Endothelial cell of umbilical vein (primary cell): ENCODE measurements around the gene ANGPT4. TPM values are rescaled to one million over a fixed set of nuclear protein-coding genes. Genes with fewer than 3 reads are reported as not detected.

Experiments
- BruUV-seq: library from RNA; stranded (reverse); fragments of 400-500 nt; replicated peaks from 2 replicates; lab custom pipeline; 2021; lab: Mats Ljungman, UMichigan
- CTCF ChIA-PET: fragments of 300-600, 350-600 bp; sonication (Branson Sonifier 250); formaldehyde crosslinking; loops from one replicate; lab custom pipeline; 2021; ENCODE audit warnings: antibody characterized with exemption, inconsistent platforms; lab: Charles Lee
- POLR2A ChIA-PET: fragments of 300-600, 350-600 bp; sonication (Branson Sonifier 250); formaldehyde crosslinking; loops from one replicate; lab custom pipeline; 2021; ENCODE audit warnings: antibody characterized with exemption, inconsistent platforms; lab: Charles Lee
- DNase-seq: peaks from one replicate; pipeline ENCODE4 v3.0.0-alpha.2; 2011; ENCODE audit warnings: low read depth, low spot score
- FAIRE-seq: peaks from 2 replicates; lab custom pipeline; 2011; peaks lifted over from hg19 to GRCh38; lab: Jason Lieb, UNC
- H2AFZ ChIP-seq: 2 replicates; pipeline ENCODE4 v1.6.0; 2012; ENCODE audit warnings: low read depth, low read length, control low read depth, inconsistent platforms
- H3K27ac ChIP-seq: 2 replicates; pipeline ENCODE4 v1.5.1; 2011; ENCODE audit warnings: low read depth, mild to moderate bottlenecking, control low read depth, low read length, moderate library complexity; ENCODE audit not compliant: insufficient read depth
- H3K27me3 ChIP-seq, 2 experiments: 2 replicates each; pipeline versions ENCODE4 v1.6.0 to v1.6.1; 2011; ENCODE audit warnings: low read length in 2 of 2, mixed read lengths in 1 of 2; ENCODE audit not compliant: control insufficient read depth in 2 of 2, insufficient read depth in 2 of 2
- H3K36me3 ChIP-seq, 2 experiments: 2 replicates in 1 of 2; 3 replicates in 1 of 2; pipeline ENCODE4 v1.5.1; 2011; ENCODE audit warnings: low read length in 2 of 2, mild to moderate bottlenecking in 1 of 2, moderate library complexity in 1 of 2; ENCODE audit not compliant: control insufficient read depth in 2 of 2, insufficient read depth in 2 of 2; ENCODE audit errors: extremely low read depth in 1 of 2
- H3K4me1 ChIP-seq: 3 replicates; pipeline ENCODE4 v1.5.1; 2011; ENCODE audit warnings: mild to moderate bottlenecking, low read length; ENCODE audit not compliant: control insufficient read depth, insufficient read depth; ENCODE audit errors: extremely low read depth
- H3K4me2 ChIP-seq: 2 replicates; pipeline ENCODE4 v1.6.1; 2011; ENCODE audit warnings: low read length, control low read depth, mixed read lengths; ENCODE audit not compliant: insufficient read depth
- H3K4me3 ChIP-seq, 3 experiments: fragments of 200-600 bp in 1 of 3; sonication (generic), shearing (Covaris generic) in 1 of 3; replicated peaks in 1 of 3; 2 replicates each; pipeline ENCODE4 v1.5.1; 2011 to 2016; ENCODE audit warnings: control low read depth in 3 of 3, low read length in 3 of 3, mild to moderate bottlenecking in 2 of 3, inconsistent platforms in 1 of 3, low read depth in 1 of 3, moderate library complexity in 1 of 3; ENCODE audit not compliant: insufficient read depth in 1 of 3
- H3K79me2 ChIP-seq: 2 replicates; pipeline ENCODE4 v1.6.0; 2012; ENCODE audit warnings: low read length, inconsistent platforms; ENCODE audit not compliant: control insufficient read depth, insufficient read depth
- H3K9ac ChIP-seq: replicated peaks from 2 replicates; pipeline ENCODE3; 2011; ENCODE audit warnings: low read length, control low read depth; ENCODE audit not compliant: insufficient read depth; ENCODE audit errors: extremely low read depth
- H3K9me1 ChIP-seq: replicated peaks from 3 replicates; pipeline ENCODE4 v1.6.0; 2011; ENCODE audit warnings: mild to moderate bottlenecking, low read length; ENCODE audit not compliant: control insufficient read depth, insufficient read depth; ENCODE audit errors: extremely low read depth
- H3K9me3 ChIP-seq: replicated peaks from 2 replicates; pipeline ENCODE4 v1.5.1; 2012; ENCODE audit warnings: low read length, inconsistent platforms; ENCODE audit not compliant: control insufficient read depth, insufficient read depth
- H4K20me1 ChIP-seq: replicated peaks from 2 replicates; pipeline ENCODE3; 2011; ENCODE audit warnings: mild to moderate bottlenecking, low read length; ENCODE audit not compliant: control insufficient read depth, insufficient read depth; ENCODE audit errors: extremely low read depth
- CTCF ChIP-seq, 2 donors: IDR thresholded peaks; 1 replicate in 1 of 2; 2 replicates in 1 of 2; pipeline ENCODE4 v1.5.1; 2011; ENCODE audit warnings: low read length in 2 of 2, mild to moderate bottlenecking in 2 of 2, moderate library complexity in 2 of 2, control low read depth in 1 of 2, inconsistent platforms in 1 of 2, low read depth in 1 of 2; ENCODE audit not compliant: insufficient read depth in 1 of 2; ENCODE audit errors: extremely low read depth in 1 of 2
- EZH2 ChIP-seq: IDR thresholded peaks from 2 replicates; pipeline ENCODE4 v1.6.1; 2012; ENCODE audit warnings: borderline replicate concordance, low read depth, mild to moderate bottlenecking, moderate library complexity, low read length, inconsistent platforms; ENCODE audit not compliant: severe bottlenecking
- FOS ChIP-seq: IDR thresholded peaks from 2 replicates; pipeline ENCODE4 v1.6.1; 2011; ENCODE audit warnings: mild to moderate bottlenecking, low read length, moderate library complexity, borderline replicate concordance; ENCODE audit not compliant: insufficient read depth
- GATA2 ChIP-seq: IDR thresholded peaks from 2 replicates; pipeline ENCODE4 v1.7.0; 2011; ENCODE audit warnings: low read depth, mild to moderate bottlenecking, moderate library complexity, mixed read lengths, low read length; ENCODE audit not compliant: insufficient read length, insufficient read depth
- JUN ChIP-seq: IDR thresholded peaks from 2 replicates; pipeline ENCODE4 v1.6.1; 2011; ENCODE audit warnings: borderline replicate concordance, low read depth; ENCODE audit not compliant: insufficient read length, insufficient read depth
- MAX ChIP-seq: IDR thresholded peaks from 2 replicates; pipeline ENCODE4 v1.6.1; 2011; ENCODE audit not compliant: insufficient read depth, insufficient read length
- MYC ChIP-seq: IDR thresholded peaks from one replicate; pipeline ENCODE4 v1.6.1; 2011; ENCODE audit warnings: mild to moderate bottlenecking, low read depth, low read length
- POLR2A ChIP-seq: IDR thresholded peaks from 2 replicates; pipeline ENCODE4 v1.6.1; 2012; ENCODE audit warnings: low read depth, mild to moderate bottlenecking, control low read depth, low read length
- POLR2AphosphoS5 ChIP-seq: IDR thresholded peaks from 2 replicates; pipeline ENCODE4 v1.6.1; 2012; ENCODE audit warnings: low read depth, mild to moderate bottlenecking, control low read depth, low read length, moderate library complexity; ENCODE audit not compliant: insufficient read depth
- dilution Hi-C: fragments of 300-500 bp; cut with MboI; formaldehyde crosslinking; loops from one replicate; pipeline ENCODE4 v1.15.0; 2019; ENCODE audit warnings: low sequenced_read_pairs; ENCODE audit not compliant: extremely low pct_ligation_motif_present
- intact Hi-C: fragments of 100-400 bp; cut with micrococcal nuclease; formaldehyde crosslinking; loops from one replicate; pipeline ENCODE4 v1.10.0; 2022
- polyA plus RNA-seq, 4 experiments: library from polyadenylated mRNA; depleted of rRNA in 3 of 4; stranded (reverse) in 3 of 4; unstranded in 1 of 4; fragments of >200 nt; gene quantifications; 2 replicates each; pipeline versions ENCODE4 v1.2.1 to v1.2.3, GENCODE V29; 2011 to 2012; ENCODE audit warnings: missing spikeins in 1 of 4
- total RNA-seq: library from RNA; stranded (reverse); gene quantifications from 2 replicates; pipeline ENCODE4 v1.2.3, GENCODE V29; 2021

The ANGPT4 gene
- total and polyA plus RNA-seq, 2 donors (not counting 3 experiments of a cell fraction or from before 2014, with no cell fraction given): not detected

DNA sequence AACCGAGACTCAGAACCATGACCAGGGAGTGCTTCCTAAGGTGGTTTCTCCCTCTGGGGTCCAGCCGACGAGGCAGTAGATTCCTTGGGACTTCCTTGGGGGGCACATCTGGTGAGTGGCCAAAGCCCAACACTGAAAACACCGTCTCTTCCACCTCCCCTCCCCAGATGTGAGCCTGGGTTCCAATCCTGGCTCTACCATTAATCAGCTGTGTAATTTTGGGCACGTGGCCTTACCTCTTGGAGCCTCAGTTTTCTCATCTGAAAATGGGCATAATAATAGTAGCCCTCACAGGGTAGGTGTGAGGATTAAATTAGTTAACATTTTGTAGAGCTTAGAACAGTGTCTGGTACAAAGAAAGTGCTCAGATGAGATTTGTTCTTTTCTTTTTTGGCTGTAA, 77.1 kb downstream of the ANGPT4 start:
- dilution Hi-C loops (no loop called here), intact Hi-C loops (loop anchor here (10.0 kb wide), 2 partner anchors 304 to 656 kb away; partner anchors contain the start of gene SIRPB2)
- DNase-seq (no peak), FAIRE-seq (no peak)
- Histone ChIP-seq H3K79me2 (peaks cover 50% of the 10 kb centered on the region), H3K9ac (no peak overlapping the region), H3K27ac (no peak overlapping the region), H3K36me3 (no peaks in the 10 kb centered on the region), H3K4me1 (peaks cover 40% of the 10 kb centered on the region), H2AFZ (no peak overlapping the region), H4K20me1 (no peaks in the 10 kb centered on the region), H3K27me3 (no peaks in the 10 kb centered on the region), H3K4me2 (no peak overlapping the region), H3K9me1 (no peaks in the 10 kb centered on the region), H3K9me3 (no peaks in the 10 kb centered on the region), H3K4me3 (no peak overlapping the region)
- CTCF ChIA-PET: interaction anchor here (0.6 to 0.9 kb wide), 2 partner anchors 100 to 601 kb away, joined by 3 read pairs; no protein-coding TSS in a partner anchor
- no TSS peak for BruUV-seq
- no peak for TF ChIP-seq POLR2AphosphoS5
- no peak for TF ChIP-seq CTCF (IDR thresholded peaks at IDR 0.05; ENCODE audit: extremely low read depth in 1 of 2, insufficient read depth in 1 of 2, low read depth in 1 of 2, low read length in 2 of 2)
- TF ChIP-seq MAX: no peak
- TF ChIP-seq FOS: no peak
- no peak for TF ChIP-seq MYC
- no peak for TF ChIP-seq GATA2
- TF ChIP-seq JUN: no peak
- no peak for TF ChIP-seq EZH2
- TF ChIP-seq POLR2A: no peak
- POLR2A ChIA-PET: no interaction called here
